GM19324 (cell line): ENCODE results near the gene AGER.

ENCODE experiments used
- ATAC-seq: cut with Tn5 transposase; IDR thresholded peaks from one replicate; pipeline ENCODE4 v1.9.1; 2021; ENCODE audit warnings: mild to moderate bottlenecking, moderate library complexity; ENCODE audit not compliant: unreplicated experiment, low FRiP score

AGER gene

DNA sequence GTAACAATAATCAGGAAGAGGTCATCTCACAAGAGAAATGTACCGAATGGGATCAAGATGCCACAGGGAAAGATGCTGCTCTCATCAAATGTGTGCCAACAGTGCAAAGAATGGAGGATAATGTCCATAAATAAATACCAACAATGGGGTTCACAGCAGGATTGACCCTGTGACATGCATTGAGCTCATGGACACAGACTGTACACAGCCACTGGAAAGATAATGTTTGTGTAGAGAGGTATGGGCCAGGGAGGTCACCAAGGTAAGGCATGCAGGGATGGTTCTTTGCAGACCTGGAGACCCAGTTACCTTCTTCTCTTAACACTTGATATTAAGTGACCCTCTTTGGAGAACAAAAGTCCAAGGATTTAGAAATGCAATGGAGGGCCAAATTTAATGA is 9.6 kb downstream of the AGER start:
- no peak for ATAC-seq

DNA sequence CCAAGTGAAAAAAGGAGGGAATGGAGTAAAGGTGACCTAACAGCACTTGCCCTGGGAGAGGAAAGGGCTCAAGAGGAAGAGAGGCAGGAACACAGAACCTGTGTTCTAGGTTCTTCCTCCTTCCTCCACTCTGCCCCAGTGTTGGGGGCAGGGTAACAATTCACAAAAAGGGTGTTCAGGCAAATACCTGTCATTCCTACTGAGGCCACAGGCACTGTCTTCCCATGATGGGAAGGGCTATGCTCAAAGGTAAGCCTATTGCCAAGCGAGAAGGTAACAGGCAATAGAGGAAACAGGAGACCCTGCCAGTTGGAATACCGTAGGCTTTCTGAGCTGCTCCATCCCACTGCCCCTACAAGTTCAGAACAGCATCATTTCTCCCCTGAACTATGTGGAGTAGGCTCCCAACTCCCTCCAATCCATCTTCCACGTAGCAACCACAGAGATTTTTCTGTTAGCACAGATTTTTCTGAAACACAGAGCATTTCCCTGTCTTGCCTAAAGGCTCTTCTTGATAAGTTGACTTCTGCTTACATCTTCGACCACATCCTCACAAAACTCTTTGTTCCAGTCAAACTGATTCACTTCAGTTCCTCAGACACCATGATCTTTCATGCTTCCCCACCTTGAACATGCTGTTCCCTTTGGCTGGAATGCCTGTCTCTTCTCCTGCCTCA is 10.9 kb downstream of the AGER start:
- ATAC-seq = no peak

DNA sequence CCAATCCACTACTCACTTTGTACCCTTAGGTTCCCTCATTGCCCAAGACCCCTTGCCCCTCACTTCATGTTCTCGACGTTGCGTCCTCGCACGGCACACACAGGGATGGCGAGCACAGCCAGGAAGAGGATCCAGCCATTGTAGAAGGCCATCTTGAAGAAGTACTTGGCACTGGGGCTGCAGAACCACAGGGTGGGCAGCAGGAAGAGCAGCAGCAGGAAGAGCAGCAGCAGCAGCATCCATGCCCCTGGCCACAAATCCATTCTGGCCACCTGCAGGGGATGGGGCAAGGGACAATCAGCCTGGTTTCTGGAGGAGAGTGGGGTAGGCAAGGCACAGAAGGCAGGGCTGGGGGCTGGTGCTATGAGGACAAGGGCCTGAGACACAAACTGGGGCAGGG is 12.8 kb downstream of the AGER start:
- ATAC-seq = no peak

DNA sequence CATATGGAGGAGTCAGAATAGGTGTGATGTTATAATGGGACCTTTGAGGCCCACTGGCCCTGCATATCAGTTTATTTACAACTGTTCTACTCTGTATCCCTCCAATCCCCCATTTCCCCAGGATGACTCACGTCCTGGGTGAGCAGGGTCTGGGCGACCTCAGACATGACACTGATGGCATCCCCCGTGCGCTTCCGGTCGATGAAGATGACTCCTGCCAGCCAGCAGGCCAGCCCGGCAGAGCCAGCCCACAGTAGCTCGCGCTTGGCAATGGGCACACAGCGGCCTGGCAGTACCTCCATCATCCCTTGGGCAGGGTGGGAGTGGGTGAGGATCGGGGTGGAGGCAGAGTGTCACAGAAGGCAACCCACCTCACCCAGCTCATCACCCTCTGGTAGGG is 13.8 kb downstream of the AGER start:
- ATAC-seq = no peak

DNA sequence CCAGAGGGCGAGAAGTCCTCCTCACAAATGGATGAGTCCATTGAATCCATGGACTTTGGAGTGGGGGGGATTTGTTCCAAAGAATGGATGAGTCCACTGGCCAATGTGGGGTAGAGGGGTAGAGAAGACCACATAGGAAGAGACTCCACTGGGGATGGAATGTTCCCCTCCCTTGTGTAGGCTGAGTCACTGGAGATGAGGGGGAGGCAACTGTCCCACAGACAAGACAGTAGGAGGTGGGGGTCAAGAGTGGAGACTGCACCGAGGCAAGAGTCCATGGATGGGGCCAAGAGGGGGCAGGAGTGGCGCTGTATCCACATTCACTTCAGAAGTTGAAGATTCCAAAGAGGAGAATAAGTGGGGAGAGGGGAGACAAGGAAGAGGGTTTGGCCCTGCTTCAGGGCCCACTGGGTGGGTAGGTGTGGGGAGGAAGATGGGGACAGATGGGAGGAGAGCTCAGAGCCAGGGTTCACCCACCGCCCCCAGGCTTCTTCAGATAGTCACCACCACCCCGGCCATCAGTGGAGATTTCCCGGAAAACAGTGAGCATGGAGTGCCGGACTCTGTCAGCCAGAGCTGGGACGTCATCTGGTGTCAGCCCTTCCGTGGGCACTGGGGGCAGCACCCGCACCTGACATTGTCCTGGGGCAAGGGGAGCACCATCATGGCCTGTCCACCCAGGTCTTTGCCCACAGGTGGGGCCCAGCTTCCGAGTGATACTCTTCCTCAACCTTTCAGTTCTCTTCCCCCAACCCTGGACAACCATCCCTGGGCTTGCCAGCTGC is 15.1 kb downstream of the AGER start:
- ATAC-seq = no peak

DNA sequence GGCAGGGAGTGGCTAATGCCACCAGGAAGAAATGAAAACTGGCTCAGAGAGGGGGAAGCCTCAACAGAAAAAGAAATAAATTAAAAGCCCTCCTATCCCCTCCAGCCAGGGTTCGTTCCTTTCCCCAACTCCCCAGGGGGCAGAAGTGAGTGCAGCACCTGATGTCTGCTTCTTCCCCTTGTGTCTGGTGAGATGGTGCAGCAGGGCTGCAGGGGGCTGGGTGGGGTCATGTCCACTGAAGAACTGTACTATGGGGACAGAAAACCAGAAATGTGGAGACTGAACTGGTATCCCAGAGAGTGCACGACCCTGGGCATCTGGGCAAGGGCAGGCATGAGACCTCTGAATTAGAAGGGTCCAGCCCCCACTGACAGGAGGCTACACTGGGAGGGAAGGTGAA is 15.7 kb downstream of the AGER start:
- no peak for ATAC-seq

DNA sequence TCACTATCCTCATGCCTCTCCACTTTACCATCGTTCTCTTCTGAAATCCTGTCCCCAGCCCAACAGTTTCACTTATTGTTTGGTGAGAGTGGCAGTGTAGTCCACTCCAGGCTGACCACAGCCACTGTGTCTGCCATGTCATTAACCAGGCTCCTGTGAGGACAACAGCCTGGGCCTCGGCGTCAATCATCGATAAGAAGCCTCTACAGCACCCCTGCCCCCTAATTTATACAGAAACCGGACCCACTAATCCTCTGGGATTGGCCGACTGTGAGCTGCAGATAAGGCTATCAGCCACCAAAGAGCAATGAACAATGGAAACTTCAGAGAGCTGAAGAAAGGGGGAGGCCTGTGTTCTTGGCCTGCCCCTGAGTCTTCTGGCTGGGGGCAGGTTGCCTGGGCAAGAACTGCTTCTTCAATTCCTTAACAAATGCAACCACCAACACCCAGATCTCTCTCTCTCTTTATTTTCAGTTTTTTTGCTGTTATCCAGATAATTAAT is 16.2 kb downstream of the AGER start:
- ATAC-seq = no peak

DNA sequence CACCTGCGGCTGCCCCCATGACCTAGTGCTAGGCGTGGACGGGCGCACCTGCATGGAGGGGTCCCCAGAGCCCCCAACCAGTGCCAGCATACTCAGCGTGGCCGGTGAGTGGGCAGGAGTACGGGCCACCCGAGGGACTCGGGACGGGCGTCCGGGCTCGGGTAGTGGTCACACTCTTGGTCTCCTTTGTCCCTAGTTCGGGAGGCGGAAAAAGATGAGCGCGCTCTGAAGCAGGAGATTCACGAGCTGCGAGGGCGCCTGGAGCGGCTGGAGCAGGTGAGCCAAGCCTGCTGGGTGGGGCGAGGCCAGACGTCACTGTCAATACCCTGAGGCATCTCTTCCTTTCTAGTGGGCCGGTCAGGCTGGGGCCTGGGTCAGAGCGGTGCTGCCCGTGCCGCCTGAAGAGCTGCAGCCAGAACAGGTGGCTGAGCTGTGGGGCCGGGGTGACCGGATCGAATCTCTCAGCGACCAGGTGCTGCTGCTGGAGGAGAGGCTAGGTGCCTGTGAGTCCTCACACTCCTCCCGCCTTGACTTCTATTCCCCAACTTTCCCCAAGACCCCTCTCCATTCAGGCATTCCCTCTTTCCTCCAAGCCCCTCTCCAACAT is 16.8 kb downstream of the AGER start:
- no peak for ATAC-seq

DNA sequence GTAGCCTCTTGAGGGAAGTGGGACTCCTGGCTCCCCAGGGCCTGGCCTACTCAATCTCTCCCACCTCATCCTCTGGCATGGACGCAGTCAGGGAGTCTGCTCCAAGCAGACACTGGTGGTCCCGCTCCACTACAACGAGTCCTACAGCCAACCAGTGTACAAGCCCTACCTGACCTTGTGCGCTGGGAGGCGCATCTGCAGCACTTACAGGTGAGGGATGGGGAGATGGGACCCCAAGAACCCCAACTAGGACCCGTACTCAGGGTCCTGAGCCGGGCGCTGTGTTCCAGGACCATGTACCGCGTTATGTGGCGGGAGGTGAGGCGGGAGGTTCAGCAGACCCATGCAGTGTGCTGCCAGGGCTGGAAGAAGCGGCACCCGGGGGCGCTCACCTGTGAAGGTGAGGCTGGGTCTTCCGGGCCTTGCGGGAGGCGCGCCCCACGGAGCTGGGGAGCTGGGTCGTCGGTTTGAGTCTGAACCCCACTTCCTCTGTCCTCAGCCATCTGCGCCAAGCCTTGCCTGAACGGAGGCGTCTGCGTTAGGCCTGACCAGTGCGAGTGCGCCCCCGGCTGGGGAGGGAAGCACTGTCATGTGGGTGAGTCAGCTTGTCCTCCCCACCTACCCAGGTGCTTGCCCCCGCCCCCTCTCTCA is 17.5 kb downstream of the AGER start:
- no peak for ATAC-seq

DNA sequence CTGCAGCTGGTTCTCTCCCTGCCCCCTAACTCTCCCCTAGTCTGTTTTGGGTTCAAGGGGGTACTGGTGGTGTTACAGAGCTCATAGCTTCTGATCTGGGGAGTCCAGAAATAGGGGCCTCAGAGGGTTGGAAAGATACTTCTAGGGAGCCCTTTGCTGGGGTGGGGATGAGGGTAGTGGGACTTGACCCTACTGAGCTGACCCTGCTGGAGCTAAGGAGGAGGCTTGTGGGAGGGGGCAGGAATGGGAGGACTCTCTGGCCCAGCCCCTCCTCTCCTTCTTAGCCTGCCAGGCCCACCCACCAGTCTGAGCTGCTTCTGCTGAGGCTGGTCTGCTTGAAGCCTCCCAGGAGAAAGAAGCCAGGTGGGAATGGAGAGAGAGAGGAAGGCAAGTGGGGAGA is 19.8 kb downstream of the AGER start, which contains the start of gene EGFL8:
Gene EGFL8, plus strand, starts transcription at position 301 of the 400 bp plus-strand sequence. CDS start 1,571 bp downstream, outside the sequence.
- ATAC-seq = no peak

DNA sequence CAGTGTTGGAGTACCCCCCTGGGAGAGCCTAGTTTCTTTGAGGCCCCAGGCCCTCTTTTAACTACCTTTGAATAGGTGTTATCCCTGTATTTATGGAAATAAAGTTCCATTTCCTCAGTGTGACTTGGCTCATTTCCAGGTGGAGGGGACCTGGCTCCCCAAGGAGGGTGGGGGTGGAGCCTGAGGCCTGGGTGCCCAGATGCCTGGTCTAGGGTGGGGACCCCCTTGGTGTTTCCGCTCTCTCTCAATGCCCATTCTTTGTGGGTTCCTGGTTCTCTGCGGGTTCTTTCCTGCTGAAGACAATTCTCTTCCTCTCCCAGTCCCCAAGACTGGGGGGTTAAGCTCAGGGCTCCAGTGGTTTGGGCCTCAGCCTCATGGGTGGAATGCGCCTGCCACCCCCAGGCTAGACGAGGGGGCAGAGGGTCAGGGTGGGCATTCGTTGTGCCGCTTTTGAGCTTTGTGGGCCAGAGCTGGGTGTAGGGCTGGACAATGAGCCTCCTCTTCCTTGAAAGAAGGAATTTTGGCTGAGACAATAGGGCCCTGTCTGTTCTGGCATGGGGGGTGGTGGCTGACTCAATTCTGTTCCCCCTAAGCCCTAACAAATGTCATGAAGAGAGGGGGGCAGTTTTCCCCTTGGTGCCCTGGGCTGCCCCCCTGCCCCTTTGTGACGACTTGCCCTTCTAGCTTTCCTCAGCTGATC is 20.3 kb downstream of the AGER start:
- no peak for ATAC-seq

DNA sequence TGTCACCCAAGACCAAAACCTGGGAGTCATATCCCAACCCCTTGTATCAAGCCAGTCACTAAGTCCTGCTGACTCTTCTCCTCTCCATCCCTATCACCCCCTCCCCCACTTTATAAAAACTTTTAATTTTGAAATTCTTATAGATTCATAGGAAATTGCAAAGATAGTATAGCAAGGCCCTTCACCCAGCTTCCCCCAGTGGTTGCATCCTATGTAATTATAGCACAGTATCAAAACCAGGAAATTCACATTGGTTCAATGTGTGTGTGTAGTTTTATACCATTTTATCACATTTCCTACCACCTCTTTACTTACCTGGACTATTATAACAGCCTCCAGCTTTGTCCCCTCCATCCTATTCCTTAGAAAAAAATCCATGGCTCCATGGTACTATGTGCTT is 26.0 kb downstream of the AGER start:
- ATAC-seq = no peak

DNA sequence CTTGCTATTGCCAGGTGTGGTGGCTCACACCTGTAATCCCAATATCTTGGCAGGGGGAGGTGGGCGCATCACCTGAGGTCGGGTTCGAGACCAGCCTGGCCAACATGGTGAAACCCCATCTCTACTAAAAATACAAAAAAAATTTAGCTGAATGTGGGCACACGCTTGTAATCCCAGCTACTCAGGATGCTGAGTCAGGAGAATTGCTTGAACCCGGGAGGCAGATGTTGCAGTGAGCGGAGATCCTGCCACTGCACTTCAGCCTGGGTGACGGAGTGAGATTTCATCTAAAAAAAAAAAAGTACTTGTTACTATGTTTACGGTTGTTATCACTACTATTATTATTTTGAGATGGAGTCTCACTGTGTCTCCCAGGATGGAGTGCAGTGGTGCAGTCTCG is 27.2 kb downstream of the AGER start:
- ATAC-seq = no peak

DNA sequence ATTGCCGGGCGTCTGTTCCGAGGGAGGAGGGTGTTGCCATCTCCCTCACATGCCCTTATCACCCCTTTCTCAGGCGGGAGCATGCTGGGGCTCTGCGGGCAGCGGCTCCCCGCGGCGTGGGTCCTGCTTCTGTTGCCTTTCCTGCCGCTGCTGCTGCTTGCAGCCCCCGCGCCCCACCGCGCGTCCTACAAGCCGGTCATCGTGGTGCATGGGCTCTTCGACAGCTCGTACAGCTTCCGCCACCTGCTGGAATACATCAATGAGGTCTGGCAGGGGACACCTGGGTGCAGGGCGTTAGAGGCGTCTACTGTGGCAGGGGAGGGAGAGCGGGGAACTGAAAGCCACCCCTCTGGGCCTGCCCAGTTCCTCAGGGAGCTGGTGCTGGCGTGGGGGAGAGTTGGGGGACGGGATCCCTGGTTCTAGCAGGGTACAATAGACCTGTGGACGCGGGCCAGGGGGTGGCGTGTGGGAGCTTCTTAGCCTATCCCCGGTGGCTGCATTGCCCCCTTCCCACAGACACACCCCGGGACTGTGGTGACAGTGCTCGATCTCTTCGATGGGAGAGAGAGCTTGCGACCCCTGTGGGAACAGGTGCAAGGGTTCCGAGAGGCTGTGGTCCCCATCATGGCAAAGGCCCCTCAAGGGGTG is 29.4 kb downstream of the AGER start:
- peak; percentile 66 for ATAC-seq

DNA sequence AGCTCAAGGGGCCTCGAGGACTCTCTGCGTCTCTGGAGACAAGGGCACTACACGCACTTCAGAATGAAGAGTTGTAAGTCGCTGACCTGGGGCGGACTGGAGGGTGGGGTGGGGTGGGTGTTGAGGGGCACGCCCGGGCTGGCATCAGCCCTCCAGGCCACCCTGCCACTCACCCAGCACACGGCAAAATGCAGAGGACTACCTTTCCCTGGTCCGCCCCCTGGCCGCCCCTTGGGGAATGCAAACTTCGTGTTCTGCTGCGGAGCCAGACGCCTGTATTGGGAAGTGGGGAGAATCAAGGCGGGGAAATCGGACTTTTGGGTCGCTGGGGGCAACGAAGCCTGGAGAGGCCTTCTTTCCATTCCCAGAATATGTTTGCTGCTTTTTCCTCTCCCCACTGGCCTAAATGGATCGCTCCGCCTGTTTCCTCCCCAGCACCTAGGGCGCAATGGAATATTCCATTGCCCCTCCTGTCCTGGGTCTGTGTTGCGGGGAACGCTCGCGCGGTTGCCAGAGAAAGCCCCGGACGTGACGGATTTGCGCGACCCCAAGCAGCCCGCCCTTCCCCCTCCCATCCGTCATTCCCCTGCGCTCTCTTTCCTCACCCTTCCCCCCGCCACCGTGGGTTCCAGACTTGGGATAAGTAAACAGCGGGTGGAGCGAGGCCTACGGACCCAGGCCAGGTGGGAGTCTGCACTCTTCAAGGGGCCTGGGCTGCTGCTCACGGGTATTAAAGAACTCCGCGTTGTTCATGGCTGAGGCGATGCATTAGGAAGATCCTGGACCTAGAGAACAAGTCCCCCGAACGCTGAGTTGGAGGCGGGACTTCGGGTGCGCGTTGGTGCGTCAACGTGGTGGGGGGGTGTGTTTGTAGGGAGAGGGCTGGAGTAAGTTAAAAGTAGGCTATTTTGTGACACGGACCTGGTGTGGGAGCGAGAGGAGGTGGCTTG is 30.2 kb downstream of the AGER start, which contains the start of gene PPT2:
Gene PPT2, plus strand, starts transcription at position 578 of the 950 bp plus-strand sequence. CDS start 454 bp downstream, outside the sequence.
- ATAC-seq = peak; percentile 13

DNA sequence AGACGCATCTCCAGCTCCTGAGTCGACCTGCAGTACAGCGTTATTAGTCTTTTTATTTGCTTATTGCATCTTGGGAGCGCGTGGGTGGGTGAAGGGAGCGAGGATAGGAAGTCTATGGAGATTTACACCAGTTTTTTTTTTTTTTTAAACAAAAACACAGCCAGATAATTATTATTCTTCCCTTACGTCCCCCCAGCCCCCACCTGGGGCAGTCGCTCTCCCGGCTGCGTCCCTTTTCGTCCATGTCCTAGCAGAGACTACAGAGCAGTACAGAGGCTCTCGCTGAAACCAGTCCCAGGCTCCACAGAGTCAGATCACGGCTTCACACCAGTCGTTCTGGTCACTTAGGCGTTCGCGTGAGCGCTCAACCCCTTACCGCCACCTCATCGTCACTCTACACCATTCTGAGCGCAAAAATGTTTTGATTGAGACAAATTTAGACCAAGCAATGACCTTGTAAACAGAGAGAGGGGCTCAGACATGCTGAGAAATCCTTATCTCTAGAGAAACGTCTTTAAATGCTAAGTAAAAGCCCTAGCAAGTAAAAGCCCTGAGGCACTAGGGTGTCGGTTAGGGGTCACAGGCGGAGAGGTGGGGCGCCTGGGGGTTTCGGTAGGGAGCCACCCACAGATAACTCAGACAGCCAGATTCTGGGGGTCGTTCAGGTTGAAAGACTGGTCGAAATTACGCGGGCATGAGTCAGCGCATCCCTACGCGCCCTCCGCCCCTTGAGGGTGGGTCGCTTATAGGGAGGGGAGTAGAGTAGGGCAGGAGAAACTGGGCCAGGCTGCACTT is 31.1 kb downstream of the AGER start:
- ATAC-seq = no peak

DNA sequence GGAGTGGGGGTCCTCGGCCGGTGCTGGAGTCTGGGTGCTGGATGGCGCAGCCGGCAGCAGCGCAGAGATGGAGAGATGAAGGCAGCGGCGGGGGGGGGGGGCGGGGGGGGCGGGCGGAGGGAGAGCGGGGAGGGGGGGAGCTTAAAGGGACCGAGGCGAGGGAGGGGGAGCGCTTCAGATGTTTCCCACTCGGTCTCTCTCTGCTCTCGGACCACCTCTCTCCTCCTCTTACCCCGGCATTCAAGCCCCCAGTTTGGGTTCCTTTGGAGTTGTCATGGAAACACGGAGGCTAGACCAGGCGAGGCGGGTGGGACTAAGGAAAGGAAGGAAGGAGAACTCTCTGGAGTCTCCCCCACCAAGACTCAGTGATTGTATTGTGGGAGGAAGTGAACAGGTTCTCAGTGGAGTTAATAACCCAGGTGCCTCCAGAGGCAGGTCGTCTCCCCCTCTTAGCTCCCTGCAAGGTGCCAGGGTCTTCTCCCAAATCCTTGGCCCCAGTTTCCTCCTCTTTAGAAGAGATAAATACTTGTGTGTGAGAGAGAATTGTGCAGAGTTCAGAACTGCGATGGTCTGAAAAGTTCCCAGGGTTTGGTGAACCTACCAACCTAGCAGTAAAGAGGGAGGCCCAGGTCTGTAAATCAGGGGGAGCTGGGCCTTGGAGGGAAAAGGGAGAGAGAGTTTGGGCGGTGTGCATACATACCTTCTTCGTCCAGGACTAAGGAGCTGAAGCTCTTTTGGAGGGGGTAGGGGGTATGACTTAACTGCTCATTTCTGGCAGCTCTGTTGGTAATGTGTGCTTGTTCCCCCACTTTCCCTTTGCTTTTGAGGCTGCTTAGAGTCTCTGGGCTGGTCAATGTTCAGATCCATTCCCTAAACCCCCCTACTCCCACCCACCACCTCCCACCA is 31.9 kb downstream of the AGER start, which contains the start of gene PRRT1:
Gene PRRT1, minus strand, starts transcription at position 77 of the 906 bp plus-strand sequence. CDS start 112 bp downstream, outside the sequence.
- ATAC-seq = no peak
